GM12878 (cell line): Measurements from ENCODE around the gene EEF1G. TPM values are rescaled to one million over a fixed set of nuclear protein-coding genes. Genes with fewer than 3 reads are reported as not detected.

Source experiments
- CHD2 ChIP-seq: IDR thresholded peaks from 2 replicates; pipeline ENCODE4 v1.6.1; 2011; ENCODE audit warnings: low read depth, low read length, improper control_type of control experiment, borderline replicate concordance
- CREM ChIP-seq: IDR thresholded peaks from 2 replicates; pipeline ENCODE4 v1.6.1; 2014; ENCODE audit warnings: antibody characterized with exemption, low read depth
- E2F4 ChIP-seq: IDR thresholded peaks from 2 replicates; pipeline ENCODE4 v1.6.1; 2012; ENCODE audit warnings: low read depth, low read length, improper control_type of control experiment
- HDGF ChIP-seq: fragments of 450-650 bp; IDR thresholded peaks from 2 replicates; pipeline ENCODE4 v1.6.1; 2016; ENCODE audit warnings: antibody characterized with exemption
- IKZF1 ChIP-seq: fragments of 450-650 bp; conservative IDR thresholded peaks from 2 replicates; pipeline ENCODE4 v1.6.1; 2017; ENCODE audit warnings: antibody characterized with exemption, mild to moderate bottlenecking
- MEF2B ChIP-seq: fragments of 450-650 bp; IDR thresholded peaks from 2 replicates; pipeline ENCODE4 v1.6.1; 2018; ENCODE audit warnings: mild to moderate bottlenecking, moderate library complexity; ENCODE audit not compliant: partially characterized antibody, poor library complexity, severe bottlenecking
- PBX3 ChIP-seq: IDR thresholded peaks from 2 replicates; pipeline ENCODE4 v1.6.1; 2011; ENCODE audit warnings: mild to moderate bottlenecking, low read depth, low read length, moderate library complexity; ENCODE audit not compliant: insufficient replicate concordance
- PKNOX1 ChIP-seq: fragments of 450-650 bp; IDR thresholded peaks from 2 replicates; pipeline ENCODE4 v1.6.1; 2016; ENCODE audit warnings: mild to moderate bottlenecking
- SREBF1 ChIP-seq: IDR thresholded peaks from 2 replicates; pipeline ENCODE4 v1.6.1; 2012; ENCODE audit warnings: mild to moderate bottlenecking, low read length
- ZBTB33 ChIP-seq: fragments of 450-650 bp; IDR thresholded peaks from 2 replicates; pipeline ENCODE4 v1.6.1; 2017; ENCODE audit warnings: mild to moderate bottlenecking
- polyA plus RNA-seq, 11 experiments: library from polyadenylated mRNA; depleted of rRNA in 4 of 11; unstranded in 6 of 11; stranded (reverse) in 5 of 11; fragments of >200 nt; fragmentation: Nextera tagmentation in 4 of 11; fragmentation: Illumina TruSeq in 1 of 11; extraction: Ambion mirVana in 4 of 11; extraction: Trizol in 1 of 11; gene quantifications; 1 replicate in 1 of 11; 2 replicates in 10 of 11; pipeline versions ENCODE4 v1.2.1 to v1.2.3, GENCODE V29; 2011 to 2016; ENCODE audit warnings: inconsistent platforms in 2 of 11, missing spikeins in 2 of 11, low read depth in 1 of 11
- total RNA-seq, 4 experiments: library from RNA; depleted of rRNA in 3 of 4; stranded (reverse); fragments of >200 nt in 3 of 4; fragmentation: Illumina TruSeq in 1 of 4; extraction: Trizol in 1 of 4; gene quantifications; 2 replicates each; pipeline versions ENCODE4 v1.2.1 to v1.2.3, GENCODE V29; 2013 to 2021

EEF1G gene
- total and polyA plus RNA-seq, 10 of the 15 experiments (the other 5 are each of a cell fraction or from before 2014, with no cell fraction given): 850 to 2,739 (median 2,277) TPM

- TF ChIP-seq E2F4 (0 out of 2 replicates have a peak, but pooled peaks have one; percentile 16), HDGF (peak; percentile 64; the same call in 1 of the 2 replicates), MEF2B (peak; percentile 35), PBX3 (peak; percentile 49), ZBTB33 (no peak), SREBF1 (no peak), CHD2 (peak; percentile 55; the same call in 1 of the 2 replicates), CREM (peak; percentile 49; the same call in 1 of the 2 replicates), PKNOX1 (peak; percentile 80), IKZF1 (no peak)
Observed at GRCh38 chr11:62611705-62612365, 38.1 kb upstream of the EEF1G start (continued).
